GM21528 (cell line): ENCODE data around the gene PWWP2B.

Experiments
- ATAC-seq: cut with Tn5 transposase; IDR thresholded peaks from one replicate; pipeline ENCODE4 v1.9.1; 2021; ENCODE audit warnings: mild to moderate bottlenecking, moderate library complexity; ENCODE audit not compliant: unreplicated experiment, low FRiP score

Gene PWWP2B

DNA sequence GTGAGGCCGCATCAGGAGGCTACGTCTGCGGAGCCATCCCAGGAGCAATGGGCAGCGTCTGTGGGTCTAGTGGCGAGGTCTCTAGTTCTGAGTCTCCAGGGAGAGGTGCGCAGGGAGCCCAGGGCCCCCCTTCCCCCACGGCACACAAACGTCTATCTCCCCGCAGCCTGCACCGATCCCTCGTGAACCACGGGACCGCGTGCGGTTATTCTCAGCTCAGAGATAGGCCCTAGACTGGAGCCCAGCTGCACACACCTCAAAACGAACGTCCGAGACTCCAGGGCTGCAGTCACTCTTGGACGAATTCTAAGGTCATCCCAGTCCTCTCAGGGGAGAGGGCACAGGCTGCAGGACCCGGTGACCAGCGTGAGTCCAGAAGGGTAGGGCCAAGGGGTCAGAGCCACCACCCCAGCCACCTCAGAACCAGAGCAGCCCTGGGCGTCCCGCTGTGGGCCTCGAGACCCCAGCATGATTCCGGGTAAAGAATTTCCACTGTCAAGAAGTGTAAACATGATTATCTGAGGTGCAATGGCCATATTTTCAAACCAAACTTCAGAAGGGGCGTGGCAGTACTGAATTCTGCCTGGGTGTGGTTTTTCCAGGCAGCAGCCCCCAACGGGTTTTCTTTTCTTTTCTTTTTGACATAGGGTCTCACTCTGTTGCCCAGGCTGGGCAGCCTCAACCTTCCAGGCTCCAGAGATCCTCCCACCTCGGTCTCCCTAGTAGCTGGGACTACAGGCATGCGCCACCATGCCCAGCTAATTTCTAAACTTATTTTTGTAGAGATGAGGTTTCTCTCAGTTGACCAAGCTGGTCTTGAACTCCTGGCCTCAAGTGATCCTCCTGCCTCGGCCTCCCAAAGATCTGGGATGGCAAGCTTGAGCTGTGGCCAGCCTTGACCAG, 57.5 kb downstream of the PWWP2B start:
- no peak for ATAC-seq

DNA sequence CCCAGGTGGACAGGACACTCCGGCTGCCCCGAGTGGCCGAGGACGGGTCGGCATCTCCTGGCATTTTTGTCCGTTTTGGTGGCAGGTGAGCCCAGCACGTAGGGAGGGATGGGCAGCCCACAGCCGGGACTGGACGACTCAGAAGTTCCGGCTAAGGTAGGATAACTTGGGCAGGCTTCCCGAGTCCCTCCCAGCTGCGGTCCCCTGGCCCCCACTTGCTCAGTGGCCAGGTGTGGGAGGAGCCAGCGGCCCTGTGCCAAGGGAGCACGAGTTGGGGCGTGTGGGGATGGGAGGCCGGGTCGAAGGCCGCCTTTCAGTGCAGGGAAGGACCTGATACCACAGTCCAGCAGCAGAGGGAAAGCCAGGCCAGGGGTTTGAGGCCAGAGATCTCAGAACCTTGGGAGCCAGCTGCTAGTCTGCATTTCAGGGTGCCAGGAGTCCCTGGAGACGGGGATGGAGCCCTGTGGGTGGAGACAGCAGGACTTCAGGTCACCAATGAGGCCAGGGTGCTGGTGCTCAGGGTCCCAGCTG, 58.5 kb downstream of the PWWP2B start:
- no peak for ATAC-seq

DNA sequence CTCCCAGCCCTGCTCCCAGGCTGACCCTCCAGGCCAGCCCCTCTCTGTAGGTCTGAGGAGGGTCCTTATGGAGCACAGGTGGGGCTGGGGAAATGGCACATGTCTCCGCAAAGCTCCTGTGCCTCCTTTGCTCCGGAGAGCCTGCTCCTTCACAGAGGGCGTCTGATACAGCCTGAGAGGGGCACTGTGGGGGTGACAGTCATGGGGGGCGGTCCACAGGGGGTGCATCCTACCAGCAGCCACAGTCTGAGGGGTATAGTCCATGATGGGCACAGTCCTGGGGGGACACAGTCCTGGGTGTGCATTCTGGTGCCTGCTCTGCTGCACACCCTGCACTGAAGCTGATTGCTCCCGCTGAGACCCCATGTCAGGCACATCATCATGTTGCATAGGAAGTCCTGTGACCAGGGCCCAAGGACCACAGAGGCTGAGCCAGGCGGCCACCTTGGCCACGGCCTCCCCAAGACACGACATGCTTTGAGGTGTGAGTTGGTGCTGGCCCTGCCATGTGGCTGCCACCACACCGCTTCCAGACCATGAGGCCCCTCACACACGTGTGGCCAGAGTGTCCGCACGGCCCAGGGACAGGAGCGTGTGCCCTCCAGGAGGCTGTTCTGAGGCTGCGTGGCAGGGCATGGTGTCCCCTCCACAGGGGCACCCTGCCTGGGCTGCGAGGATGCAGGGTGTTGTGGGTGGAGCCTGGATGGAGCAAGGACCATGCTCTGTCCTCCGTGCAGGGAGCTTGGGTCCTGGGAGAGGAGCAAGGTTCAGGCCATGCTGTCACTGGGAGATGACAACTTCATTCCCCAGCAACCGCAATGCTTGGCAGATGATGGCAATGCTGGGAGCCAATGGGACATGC, 59.2 kb downstream of the PWWP2B start:
- ATAC-seq, result no peak

DNA sequence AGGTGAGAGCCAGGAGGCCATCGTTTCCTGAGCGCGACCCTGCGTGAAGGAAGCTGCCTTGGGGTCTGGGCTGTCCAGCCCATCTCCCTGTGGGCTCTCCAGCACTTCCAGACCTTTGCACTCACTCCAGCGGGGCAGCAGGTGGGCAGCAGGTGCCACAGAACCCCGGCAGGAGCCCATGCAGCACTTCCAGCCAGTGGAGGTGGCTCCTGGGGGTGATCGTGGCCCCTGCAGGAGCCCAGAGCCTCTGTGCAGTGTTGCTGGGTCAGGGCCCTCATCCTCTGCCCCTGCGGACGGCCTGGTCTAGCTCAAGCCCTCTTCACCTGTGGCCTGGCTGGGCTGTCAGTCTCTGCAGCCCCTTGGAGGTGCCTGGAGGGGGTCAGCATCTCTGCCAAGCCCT, 59.9 kb downstream of the PWWP2B start:
- ATAC-seq, result no peak

DNA sequence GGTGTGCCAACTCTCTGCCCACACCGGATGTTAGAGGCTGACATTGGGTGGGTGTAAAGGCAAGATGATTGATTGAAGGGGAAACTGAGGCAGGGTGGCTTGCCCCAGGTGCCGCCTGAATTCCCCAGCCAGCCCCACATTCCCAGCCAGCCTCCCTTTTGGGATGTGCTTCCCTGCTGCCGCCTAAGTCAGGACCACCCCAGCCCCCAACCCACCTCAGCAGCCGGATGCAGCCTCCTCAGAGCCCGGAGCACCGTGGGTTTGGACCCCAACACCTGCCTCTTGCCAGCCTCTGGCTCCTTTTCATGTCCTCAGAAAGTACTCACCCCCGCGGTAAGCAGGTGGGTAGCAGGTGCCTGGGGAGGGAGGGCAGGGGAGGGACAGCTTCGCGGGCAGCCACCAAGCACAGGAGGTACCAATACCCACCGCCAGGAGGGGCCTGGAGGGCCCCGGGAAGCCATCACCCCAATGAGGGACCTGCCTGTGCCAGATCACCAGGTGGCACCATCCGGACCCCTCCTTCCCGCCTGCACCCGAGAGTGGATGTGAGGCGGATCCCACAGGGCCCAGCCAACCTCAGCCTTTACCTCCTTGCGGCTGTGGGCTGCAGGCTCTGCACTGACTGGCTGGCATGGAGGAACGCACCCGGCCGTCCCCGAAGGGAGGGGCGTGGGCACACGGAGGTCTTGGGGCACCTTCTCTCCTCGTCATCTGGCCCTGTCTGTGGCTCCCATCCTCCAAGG, 60.5 kb downstream of the PWWP2B start:
- no peak for ATAC-seq

DNA sequence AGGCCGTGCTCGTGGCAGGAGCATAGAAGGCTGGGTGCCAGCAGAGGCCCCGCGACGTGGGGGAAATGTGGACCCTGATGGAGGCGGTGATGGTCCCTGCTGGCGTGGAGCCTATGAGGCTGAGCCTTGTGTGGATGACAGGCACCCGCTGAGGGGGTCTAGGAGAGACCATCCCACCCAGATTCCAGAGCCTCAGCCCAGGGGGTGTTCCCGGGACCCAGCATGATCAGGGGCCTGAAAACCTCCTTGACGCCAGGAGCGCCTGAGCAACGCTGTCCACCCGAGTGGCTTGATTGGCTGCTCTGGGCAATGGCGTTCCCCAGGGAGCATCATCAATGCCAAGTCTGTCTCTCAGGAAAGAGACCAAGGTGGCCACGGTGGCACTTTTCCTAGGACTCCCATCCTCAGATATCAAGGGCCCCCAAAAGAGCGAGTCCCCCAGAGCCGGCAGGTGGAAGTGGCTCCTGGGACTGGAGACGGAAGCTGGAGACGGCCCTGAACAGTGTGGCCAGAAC, 61.1 kb downstream of the PWWP2B start:
- ATAC-seq, result no peak

DNA sequence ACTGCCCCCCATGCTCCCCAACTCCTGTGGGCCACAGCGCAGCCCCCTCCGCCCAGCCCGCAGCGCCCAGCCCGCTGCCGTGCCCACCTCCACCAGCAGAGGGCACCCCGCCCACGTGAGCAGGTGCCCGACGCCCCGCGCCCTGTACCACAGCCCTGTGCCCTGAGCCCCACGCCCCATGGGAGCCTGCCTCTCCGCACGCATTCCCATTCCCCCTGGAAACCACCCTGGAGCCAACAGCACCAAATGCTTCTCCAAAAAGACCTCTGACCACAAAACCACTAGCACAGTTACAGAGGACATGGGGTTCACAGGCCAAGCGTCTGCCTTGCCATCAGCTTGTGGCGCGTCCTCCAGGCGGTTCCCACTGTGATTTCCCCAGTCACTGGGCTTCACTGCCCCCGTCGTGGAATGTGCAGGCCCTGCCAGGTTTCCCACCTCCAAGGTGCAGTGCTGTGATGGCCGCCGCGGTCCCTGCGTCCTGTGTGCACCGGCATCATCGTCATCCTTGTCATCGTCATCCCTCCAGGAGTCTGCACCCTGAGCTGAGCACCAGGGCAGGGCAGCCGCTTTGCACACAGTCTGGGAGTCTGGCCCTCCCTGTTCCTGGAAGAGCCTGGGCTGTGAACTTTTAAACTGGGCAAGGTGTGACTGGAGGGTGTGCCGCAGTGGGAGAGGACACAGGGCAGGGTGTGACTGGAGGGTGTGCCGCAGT, 61.7 kb downstream of the PWWP2B start:
- ATAC-seq, result no peak

DNA sequence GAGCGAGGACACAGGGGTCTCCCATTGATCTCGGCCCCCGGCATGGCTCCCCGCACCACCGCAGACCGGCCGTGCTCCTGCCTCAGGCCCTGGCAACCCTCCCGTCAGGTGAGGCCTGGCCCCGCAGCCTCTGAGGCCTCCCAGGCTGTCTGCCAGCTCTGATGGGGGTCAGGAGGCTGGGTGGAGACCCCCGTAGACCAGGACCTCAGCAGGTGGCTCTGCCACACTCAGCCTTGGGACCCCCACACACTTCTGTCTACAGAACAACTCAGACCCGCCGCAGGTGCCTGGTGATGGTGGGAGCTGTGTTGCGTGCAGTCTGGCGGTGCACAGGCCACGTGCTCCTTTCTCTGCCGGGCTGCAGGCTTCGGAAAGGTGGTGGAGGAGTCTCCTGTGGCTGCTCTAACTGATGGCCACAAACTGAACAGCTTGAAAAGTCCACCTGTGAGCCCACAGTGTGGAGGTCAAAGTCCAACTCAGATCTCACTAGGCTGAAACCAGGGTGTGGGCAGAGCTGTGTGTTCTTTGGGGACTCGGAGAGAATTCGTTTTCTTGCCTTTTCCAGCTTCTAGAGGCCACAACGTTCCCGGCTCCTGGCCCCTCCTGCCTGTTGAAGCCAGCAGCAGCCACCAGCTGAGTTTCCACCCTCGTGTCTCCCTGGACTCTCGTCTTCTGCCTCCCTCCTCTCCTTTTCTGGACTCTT, 62.5 kb downstream of the PWWP2B start:
- ATAC-seq, result no peak

DNA sequence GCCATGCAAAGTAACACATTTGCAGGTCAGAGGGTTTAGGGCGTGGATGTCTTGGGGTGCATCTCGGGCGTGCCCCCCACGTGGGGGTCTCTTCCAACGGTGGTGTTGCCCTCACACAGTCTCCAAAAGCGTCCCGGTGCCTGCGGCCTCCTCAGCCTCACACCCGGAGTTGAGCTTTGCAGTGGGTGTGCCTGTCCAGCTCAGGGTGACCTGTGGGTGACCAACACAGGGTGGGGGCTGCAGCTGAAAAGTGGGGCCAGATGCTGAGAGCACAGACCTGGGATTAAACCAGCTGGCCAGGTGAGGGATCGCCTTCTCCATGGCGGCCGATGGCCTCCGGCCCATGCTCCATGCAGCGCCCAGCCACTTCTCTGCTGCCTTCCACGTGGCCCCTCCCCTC, 63.1 kb downstream of the PWWP2B start:
- ATAC-seq, result no peak

DNA sequence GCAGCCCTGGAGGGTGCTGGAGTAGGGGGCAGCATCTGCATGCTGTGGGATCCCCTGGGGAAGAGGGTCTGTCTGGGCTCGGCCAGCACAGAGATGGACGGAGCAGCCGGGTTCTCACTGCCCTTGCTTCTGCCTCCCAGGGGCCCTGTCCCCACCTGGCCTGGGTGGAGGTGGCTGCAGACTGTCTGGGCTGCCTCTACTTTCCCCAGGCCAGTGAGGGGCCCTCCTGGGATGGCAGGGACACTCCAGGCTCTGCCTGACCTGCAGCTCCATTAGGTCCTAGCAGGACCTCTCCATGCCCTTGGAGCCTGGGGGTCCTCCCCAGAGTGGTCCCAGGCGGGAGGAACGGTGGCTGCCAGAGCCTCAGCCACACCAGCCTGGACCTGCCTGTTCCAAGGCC, 63.7 kb downstream of the PWWP2B start:
- ATAC-seq, result no peak

DNA sequence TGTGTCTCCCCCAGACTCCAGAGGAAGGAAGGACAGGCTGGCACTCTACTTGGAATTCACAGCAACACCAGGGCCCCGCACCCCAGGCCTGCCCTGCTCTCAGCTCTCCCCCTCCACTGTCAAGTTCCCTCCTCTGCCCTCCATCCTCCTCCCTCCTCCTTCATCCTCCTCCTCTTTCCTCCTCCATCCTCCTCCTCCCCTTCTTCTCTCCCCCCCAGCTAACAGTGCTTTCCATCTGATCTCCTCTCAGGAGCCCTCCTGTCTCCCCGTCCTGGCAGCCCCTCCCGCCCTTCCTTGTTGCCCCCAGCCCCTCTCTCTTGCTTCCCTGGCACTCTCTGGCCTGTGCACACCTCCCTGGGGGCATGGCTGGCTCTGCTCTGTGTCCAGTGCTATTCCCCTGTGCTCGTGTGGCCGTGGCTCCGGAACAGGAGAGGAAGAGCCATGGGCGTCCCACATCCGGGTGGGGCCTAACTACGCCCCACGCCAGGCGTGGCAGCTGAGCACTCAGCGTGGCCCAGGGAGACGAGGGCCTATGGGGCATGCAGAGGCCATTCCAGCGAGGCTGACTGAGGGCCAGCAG, 64.2 kb downstream of the PWWP2B start:
- ATAC-seq, result no peak

DNA sequence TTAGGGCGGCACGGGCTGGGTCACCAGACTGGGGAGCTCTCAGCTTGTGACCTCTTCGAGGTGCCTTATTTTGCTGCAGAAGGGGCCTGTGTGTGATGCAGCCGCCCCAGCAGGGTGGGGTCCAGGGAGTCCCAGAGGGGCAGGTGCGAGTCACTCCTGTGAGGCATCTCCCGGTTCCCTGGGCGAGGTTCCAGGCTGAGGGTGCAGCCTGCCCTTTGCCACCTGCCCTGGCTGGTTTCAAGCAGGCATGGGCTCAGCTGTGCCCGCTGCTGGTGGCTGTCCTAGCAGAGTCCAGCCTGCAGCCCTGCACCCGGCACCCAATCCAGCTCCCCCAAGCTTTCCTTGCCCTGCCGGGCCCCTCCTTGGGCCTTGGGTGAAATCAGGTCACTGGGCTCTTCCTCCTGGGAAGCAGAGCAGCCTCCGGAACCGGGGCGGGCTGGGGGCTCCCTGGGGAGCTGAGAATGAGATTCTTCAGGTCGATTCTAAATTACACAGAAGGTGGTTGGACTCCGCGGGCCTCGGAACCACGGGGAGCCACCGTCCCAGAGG, 64.8 kb downstream of the PWWP2B start:
- ATAC-seq, result no peak

DNA sequence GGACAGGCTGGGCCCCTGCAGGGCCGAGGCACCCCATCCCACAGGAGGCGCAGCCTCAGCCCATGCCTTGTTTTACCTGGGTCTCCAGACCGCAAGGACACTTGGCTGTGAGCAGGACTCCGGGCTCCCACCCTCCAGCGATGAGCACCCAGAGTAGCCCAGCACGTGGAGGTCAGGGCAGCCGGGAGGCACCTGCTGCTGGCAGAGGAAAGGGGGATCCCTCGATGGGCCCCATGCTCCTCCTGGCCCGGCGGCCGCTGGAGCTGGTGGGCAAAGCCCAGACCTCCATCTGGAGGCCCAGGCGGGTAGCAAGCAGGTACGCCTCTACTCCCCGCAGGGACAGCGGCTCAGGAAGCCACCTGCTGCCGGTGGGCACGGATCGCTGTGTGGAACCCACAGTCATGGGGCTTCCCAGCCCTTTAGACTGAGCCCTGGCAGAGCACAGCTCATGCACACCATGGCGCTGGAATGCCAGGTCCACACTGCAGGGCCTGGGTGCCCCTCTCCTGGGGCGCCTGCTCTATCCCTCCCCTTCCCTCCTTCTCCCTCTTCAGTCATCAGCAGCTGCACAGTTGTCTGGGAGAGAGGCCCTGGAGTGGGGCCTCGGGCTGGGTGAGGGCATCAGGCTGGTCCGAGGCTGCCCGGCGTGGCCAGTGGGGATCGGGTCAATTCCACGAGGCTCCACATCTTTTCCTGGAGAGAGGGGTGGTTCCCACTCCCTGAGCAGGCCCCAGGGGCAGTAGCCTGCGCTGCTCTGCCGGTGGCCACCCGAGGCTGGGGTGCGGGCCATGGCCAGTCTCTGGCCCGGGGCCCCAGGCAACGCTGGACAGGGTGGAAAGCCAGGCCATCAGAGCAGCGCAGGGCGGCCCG, 65.7 kb downstream of the PWWP2B start:
- ATAC-seq, result no peak

DNA sequence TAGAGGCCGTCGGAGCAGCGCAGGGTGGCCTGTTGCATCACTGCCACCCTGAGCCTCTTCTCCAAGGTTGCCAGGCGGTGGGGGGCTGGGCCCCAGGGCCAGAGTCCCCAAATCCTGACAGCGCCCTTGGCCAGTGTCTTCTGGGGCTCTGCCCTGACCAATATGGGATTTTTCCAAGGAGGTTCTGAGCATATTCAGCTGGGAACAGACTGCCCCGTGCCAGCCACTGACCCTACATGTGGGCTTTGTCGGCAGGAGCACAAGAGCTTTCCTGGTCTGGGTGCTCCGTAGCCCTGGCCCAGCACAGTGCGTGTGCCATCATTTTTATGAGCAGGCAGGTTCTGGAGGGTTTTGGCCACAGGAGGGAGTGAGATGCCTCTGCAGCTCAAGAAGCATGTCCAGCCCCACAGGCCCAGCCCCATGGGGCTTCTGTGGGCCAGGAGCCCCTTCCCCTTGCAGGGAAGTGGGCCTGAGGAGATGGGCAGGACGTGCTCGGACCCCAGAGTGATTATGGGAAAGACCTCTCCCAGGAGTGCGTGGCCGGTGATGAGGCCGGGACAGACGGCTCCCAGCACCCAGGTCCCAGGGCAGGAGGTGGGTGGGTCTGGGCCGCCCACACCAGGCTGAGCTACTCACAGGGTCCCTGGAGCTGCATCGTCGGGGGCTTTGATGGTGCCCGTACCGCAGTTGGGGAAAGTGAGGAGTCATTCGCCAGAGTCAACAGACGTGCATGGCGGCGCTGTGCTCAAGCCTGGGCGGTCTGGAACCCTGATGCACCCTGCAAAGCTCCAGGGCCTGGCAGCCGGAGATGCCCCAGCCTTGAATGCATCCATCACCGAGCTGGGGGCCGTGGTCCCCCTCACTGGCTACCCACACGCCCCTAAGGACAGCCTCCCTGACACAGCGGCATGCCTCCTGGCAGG, 66.6 kb downstream of the PWWP2B start:
- ATAC-seq, result no peak

DNA sequence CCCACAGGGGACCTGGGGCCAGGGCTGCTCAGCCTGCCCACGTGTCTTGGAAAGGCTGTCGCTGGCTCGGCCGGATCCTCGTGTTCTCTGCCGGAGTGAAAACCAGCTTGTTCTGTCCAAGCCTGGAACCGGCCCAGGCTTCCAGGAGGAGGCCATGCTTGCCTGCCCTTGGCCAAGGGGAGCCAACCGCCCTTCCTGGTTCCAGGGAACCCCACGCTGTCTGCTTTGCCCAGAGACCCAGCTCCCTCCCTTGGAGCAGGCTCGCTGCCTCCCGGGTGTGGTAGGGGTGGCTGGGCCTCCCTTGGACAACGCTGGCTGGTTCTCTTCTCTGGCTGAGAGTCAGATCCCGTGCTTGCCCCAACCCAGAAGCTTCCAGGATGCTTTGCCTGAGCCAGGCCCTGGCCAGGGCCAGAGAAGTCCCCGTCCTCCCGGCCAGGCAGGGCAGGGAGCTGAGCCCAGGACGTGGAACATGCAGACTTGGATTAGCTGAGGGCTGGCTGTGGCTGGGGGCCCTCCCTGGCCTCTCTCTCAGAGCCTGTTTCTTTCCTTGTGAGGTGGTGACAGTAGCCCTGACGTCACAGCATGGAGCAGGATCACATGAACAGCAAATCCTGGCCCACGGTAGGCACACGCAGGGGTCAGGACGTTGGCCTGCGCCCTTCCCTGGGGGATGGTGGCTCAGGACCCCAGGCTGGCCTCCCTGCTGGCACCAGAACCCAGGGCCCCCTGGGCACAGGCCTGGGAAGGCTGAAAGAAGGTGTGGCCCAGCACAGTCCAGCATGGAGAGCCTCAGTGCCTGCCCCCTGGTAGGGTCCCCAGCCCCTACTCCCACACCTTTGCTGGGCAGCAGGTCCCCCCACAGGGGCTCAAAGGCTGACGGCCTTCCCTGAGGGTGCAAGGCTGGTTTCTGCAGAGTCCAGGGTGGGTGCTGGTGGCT, 67.5 kb downstream of the PWWP2B start:
- ATAC-seq, result no peak
